ENCODE data around the gene HPS6. TPM values are rescaled to one million over a fixed set of nuclear protein-coding genes. Genes with fewer than 3 reads are reported as not detected.

The HPS6 gene
- total RNA-seq, 1 donor = 22.6 TPM

DNA sequence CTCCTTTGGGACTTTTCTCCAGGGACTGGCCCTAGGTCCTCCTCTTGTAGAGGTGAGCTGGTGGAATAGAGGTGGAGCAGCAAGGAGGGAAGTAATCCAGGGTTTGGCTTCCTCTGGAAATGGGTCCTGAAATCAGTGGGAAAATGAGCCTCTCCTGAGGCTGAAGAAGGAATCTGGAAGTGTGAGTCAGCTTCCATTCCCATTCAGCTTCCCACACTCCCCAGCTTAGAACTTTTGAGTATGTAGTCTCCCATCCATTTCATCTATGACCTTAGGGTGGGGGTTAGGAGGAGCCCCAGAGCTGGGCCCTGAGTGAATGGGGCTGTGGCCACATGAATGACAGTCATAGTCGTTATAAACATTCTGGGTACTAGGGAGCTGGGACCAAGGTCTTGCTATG, 37.3 kb downstream of the HPS6 start:
- no peaks in the 10 kb centered on the region for H3K9me3 ChIP-seq (ENCODE audit: low read depth, low read length)
- H3K4me1 ChIP-seq (ENCODE audit: insufficient read depth, low read length) = peaks cover 7% of the 10 kb centered on the region
- no peaks in the 10 kb centered on the region for H3K27me3 ChIP-seq (ENCODE audit: insufficient read depth, low read length)
- H3K4me3 ChIP-seq (ENCODE audit: low read length) = no peak overlapping the region

DNA sequence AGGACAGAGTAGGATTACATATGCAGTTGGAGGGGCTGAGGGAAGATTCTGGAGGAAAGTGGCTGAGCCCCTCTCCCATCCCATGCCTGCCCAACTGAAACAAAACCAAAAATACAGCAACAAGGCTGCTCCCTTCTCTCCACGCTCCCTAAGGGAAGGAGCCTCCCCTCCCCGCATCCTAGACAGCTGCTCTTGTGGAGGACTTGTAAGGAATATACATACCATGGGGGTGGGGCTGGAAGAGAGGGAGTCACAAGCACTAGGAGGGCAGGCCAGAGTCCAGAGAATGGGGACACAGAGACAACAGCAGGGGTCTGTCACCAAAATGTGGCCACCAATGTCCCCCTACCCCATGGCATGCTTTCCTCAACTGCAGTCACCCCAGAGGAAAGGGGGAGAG, 41.8 kb downstream of the HPS6 start:
- Histone ChIP-seq H3K4me1 (ENCODE audit: insufficient read depth, low read length) (peaks cover 7% of the 10 kb centered on the region), H3K4me3 (ENCODE audit: low read length) (no peak overlapping the region), H3K27me3 (ENCODE audit: insufficient read depth, low read length) (no peaks in the 10 kb centered on the region), H3K9me3 (ENCODE audit: low read depth, low read length) (no peaks in the 10 kb centered on the region)

DNA sequence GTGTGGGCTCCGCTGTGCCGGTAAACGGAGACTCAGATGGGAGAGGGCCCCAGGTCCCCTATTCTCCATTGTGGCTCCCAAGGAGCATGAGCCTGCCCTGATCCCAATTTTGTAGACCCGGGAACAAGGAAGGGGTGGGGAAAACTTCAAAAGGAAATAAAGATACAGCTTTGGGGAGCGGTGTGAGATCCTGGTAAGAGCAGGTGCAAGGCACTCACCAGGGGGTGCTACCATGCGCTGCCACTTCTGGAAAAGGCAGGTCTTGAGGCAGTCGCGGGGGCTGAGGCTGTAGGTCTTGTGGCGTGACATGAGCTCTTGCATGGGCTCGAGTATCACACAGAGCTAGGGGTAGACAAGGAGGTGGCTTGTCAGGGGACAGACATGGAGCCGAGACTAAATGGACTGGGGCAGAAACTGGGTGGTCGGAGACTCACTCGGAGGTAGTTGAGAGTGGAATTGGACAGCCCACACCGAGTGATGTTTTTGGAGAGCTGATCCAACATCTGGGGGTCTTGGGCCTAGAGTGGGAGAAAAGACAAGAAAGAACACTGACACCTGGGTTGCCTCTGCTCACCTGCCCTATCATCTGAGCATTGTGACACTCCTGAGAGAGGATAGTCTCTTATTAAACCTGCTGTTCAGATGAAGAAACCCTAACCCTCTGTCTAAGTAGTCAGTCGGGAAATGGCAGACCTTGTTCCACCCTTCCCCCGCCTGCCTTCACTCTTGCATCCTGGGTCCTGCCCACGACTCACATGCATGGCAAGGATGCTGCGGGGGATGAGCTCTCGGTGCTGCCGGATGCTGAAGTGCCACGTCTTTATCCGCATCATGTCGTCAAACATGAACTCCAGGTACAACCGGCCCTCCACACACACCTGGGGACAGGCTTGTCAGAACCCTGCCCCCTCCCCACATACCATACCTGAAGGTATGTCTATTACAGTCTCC, 44.3 kb downstream of the HPS6 start:
- H3K27me3 ChIP-seq (ENCODE audit: insufficient read depth, low read length) = no peaks in the 10 kb centered on the region
- no peak overlapping the region for H3K4me3 ChIP-seq (ENCODE audit: low read length)
- H3K4me1 ChIP-seq (ENCODE audit: insufficient read depth, low read length) = peaks cover 30% of the 10 kb centered on the region
- H3K9me3 ChIP-seq (ENCODE audit: low read depth, low read length) = no peaks in the 10 kb centered on the region

DNA sequence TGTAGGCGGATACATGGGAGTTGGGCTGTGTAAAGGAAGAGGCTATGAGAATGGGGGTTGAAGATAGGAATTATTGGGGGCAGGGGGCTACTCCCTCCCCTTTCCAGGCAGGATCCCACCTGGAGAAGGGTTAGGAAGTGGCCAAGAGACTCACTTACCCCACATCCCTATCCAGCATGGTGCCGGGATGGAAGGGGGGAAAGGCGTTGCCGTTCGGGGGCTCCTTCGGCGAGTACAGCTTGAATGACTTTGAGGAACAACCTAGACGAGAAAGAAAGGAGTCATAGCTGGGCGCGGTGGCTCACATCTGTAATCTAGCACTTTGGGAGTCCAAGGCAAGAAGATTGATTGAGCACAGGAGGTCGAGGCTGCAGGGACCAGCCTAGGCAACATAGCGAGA, 46.1 kb downstream of the HPS6 start:
- no peaks in the 10 kb centered on the region for H3K27me3 ChIP-seq (ENCODE audit: insufficient read depth, low read length)
- no peak overlapping the region for H3K4me3 ChIP-seq (ENCODE audit: low read length)
- H3K4me1 ChIP-seq (ENCODE audit: insufficient read depth, low read length) = peaks cover 37% of the 10 kb centered on the region
- H3K9me3 ChIP-seq (ENCODE audit: low read depth, low read length) = no peaks in the 10 kb centered on the region

DNA sequence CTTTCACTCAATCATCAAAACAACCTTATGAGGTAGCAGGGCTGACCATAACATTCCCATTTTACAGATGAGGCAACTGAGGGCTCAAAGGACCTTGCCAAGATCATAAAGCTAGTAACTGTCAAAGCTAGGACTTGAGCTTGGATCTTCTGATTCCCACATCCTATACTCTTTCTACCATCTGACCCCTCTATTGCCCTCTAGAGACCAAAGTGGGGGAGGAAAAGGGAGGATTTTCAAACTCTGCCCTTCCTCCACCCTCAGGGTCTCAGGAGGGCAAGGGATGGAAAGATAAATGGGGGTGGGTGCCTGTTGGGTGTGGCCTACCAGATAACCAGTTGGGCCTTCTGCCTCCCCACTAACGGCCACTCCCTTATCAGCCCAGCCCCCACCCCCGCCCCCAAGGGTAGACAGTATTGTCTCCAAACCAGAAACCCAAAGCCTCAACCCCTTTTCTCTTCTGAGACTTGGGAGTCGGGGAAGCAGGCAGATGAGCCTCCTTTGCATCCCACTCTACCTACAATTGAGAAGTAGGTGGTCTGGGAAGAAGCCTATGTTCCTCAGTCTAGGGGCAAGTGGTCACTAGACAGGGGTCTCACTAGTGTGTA, 47.2 kb downstream of the HPS6 start:
- Histone ChIP-seq H3K27me3 (ENCODE audit: insufficient read depth, low read length) (no peaks in the 10 kb centered on the region), H3K4me3 (ENCODE audit: low read length) (no peak overlapping the region), H3K4me1 (ENCODE audit: insufficient read depth, low read length) (peaks cover 48% of the 10 kb centered on the region), H3K9me3 (ENCODE audit: low read depth, low read length) (no peaks in the 10 kb centered on the region)

DNA sequence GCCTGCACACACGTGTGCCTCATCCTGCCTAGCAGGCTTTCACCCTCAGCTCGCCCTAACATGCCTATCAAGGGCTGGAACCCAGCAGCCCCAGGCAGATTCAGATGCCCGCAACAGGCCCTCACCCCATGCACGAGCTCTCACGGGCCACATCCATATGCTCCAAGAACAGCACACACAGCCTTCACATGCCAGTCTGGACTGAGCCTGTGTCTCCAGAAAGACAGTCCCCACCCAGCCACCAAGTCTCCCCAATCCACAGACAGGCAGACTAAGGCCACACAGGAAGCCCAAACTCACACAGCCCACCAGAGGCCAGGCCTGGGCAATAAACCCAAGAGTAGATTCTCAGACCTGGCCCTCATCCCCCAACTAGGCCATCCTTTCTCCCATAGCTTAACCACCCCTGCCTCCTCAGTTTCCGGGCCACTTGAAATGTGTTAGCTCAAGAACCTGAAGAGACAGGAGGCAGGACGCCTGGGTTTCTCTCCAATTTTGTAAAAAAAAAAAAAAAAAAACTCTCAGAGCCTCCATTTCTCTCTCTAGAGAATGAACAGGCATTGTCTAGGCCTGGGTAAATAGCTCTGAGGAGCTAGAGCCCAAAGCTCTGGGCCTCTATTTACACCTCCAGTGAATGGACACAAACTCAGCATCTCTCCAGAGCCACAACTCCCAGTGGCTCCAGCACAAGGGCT, 48.3 kb downstream of the HPS6 start:
- H3K9me3 ChIP-seq (ENCODE audit: low read depth, low read length) = no peaks in the 10 kb centered on the region
- H3K4me3 ChIP-seq (ENCODE audit: low read length) = peak overlapping the region; percentile 39
- peaks cover 59% of the 10 kb centered on the region for H3K4me1 ChIP-seq (ENCODE audit: insufficient read depth, low read length)
- no peaks in the 10 kb centered on the region for H3K27me3 ChIP-seq (ENCODE audit: insufficient read depth, low read length)

DNA sequence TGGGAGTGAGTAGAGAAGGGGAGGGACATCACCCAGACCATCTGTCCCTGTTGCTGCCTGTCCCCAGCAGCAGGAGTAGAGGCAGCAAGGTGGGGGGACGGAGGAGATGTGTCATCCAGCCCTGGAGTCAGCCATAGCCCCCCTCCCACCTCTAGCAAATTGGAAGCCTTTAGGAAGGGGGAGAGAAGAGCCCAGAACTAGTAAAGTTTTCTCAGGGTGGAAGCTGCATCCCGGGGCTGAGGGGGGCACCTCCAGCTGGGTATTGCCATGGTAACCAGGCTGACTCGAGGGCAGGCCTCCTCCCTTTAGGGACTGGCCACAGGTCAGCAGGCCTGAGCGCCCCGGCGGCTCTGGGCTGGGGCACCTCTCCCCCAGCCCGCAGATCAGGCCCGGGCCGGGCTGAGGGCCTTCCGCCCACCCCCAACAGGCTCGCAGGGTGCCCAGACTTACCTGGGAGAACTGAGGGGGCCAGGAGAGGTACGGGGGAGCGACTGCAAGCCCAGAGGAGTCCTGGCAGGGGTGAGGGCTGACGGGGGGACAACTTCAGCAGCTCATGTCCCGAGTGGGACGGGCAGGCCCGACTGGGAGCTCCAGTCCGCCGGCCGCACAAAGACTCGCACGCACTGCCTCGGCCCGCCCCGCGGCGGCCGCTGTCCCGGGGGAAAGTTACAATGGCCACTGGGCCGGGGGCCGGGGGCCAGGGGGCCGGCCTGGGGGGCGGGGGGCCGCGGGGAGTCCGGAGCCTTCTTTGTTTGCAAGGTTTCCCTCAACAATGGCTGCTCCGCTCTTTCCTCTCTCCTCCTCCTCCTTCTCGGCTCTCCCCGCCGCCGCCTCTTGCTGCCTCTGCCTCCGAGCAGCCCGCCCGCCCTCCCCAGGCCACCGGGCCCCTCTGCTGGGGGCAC, 49.1 kb downstream of the HPS6 start:
- Histone ChIP-seq H3K4me3 (ENCODE audit: low read length) (peak overlapping the region; percentile 49), H3K9me3 (ENCODE audit: low read depth, low read length) (no peaks in the 10 kb centered on the region), H3K4me1 (ENCODE audit: insufficient read depth, low read length) (peaks cover 67% of the 10 kb centered on the region), H3K27me3 (ENCODE audit: insufficient read depth, low read length) (no peaks in the 10 kb centered on the region)

DNA sequence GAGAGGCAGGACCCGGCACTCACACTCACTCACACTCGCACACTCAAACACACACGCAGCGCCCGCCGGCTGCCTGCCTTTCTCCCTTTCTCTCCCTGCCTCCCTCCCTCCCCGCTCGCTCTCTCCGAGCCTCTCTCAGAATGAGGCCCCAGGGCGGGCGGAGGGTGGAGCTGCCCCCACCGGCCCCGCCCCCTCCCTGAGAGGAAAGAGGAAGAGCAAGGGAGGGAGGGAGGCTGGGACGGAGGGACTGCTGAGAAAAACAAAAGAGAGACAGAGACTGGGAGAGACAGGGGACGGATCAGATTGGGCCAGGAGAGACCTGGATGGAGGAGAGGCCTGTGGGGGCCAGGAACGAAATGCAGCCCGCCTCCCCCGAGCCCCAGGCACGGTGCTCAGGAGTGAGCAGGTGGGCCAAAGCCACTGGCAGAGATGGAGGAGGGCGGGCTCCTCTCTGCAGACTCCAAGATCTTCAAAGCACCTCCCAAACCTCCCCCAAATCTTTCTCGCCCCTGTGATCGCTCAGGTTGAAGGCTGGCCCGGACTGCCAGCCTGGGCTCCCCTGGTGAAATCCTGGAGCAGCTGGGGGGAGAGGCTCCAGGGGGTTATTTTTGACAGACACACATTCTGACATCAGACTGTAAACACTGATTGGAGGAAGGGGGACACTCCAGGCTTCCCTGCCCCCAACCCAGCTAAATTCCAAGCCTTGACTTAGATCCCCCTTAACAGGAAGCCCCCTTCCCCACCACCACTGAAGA, 49.9 kb downstream of the HPS6 start:
- no peaks in the 10 kb centered on the region for H3K9me3 ChIP-seq (ENCODE audit: low read depth, low read length)
- no peaks in the 10 kb centered on the region for H3K27me3 ChIP-seq (ENCODE audit: insufficient read depth, low read length)
- peaks cover 70% of the 10 kb centered on the region for H3K4me1 ChIP-seq (ENCODE audit: insufficient read depth, low read length)
- peak overlapping the region; percentile 49 for H3K4me3 ChIP-seq (ENCODE audit: low read length)

DNA sequence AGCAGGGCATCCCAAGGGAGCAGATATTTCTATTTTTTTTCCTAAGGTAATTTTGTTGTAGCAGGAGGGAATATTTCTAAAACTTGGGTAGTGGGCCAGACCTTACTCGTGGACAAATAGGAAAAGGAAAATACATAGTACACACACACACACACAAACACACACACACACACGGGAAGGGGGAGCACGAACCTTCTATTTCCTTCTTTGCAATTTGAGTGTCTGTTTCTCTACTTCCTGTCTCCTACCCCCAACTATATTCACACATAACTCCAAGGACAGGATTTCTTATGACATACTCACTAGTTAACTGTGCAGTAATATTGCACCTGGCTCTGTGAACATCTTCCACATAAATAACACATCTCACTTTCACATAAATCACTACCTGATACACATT, 50.6 kb downstream of the HPS6 start:
- Histone ChIP-seq H3K4me3 (ENCODE audit: low read length) (peak overlapping the region; percentile 49), H3K9me3 (ENCODE audit: low read depth, low read length) (no peaks in the 10 kb centered on the region), H3K27me3 (ENCODE audit: insufficient read depth, low read length) (no peaks in the 10 kb centered on the region), H3K4me1 (ENCODE audit: insufficient read depth, low read length) (peaks cover 72% of the 10 kb centered on the region)

DNA sequence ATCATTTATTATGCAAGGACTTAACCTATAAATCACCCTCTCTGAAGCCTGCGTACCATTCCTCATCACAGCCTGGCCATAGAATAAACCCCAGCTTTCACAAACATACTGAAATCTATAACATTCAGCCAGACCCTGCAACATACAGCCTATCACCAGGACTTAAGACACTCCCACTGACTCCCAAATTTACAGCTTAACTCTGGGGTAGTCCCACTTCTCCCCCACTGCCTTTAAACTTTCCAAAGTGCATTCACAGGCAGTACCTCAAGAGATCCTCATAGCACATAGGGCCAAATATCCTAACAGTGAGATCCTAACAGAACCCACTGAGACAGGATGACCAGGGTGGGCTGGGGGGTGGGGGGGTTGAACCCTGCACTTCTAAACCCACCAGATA, 51.5 kb downstream of the HPS6 start:
- Histone ChIP-seq H3K4me3 (ENCODE audit: low read length) (no peak overlapping the region), H3K4me1 (ENCODE audit: insufficient read depth, low read length) (peaks cover 81% of the 10 kb centered on the region), H3K9me3 (ENCODE audit: low read depth, low read length) (no peaks in the 10 kb centered on the region), H3K27me3 (ENCODE audit: insufficient read depth, low read length) (no peaks in the 10 kb centered on the region)

Other genes starting within 250 kb of the HPS6 start
- 346 TPM for gene OGA, start 246.9 kb upstream of the HPS6 start, total RNA-seq
- 4.1 TPM for gene KCNIP2, start 221.5 kb upstream of the HPS6 start, total RNA-seq
- 10.4 TPM for gene ARMH3, start 9.2 kb upstream of the HPS6 start, total RNA-seq
- 59.0 TPM for gene LDB1, start 55.0 kb downstream of the HPS6 start, total RNA-seq
- gene PPRC1, start 67.7 kb downstream of the HPS6 start, total RNA-seq = 12.1 TPM
- gene NOLC1, start 87.0 kb downstream of the HPS6 start, total RNA-seq = 19.8 TPM
- not detected for gene ELOVL3, start 160.9 kb downstream of the HPS6 start, total RNA-seq
- not detected for gene PITX3, start 176.2 kb downstream of the HPS6 start, total RNA-seq
- gene GBF1, start 180.2 kb downstream of the HPS6 start, total RNA-seq = 16.7 TPM

Data from mononuclear cell (primary cell).